RWPE2 (cell line): ENCODE results near the gene HAGHL.

Source experiments
- ATAC-seq: fragments of 200-7000 bp; cut with Tn5 transposase; 3 replicates; pipeline ENCODE4 v1.9.1; 2021; ENCODE audit warnings: low read depth
- DNase-seq: peaks from one replicate; pipeline ENCODE4 v3.0.0-alpha.2; 2020; ENCODE audit warnings: low spot score
- H3K27ac ChIP-seq: fragments of 450-650 bp; 2 replicates; pipeline ENCODE4 v1.5.1; 2017; ENCODE audit warnings: mild to moderate bottlenecking; ENCODE audit not compliant: poor library complexity, severe bottlenecking
- H3K27me3 ChIP-seq: fragments of 250-450 bp; sonication (Bioruptor Pico); 2 replicates; pipeline ENCODE4 v1.5.1; 2021; ENCODE audit warnings: mild to moderate bottlenecking, moderate library complexity; ENCODE audit not compliant: insufficient read depth, poor library complexity, severe bottlenecking
- H3K36me3 ChIP-seq: fragments of 250-450 bp; sonication (Bioruptor Pico); 2 replicates; pipeline ENCODE4 v1.5.1; 2020; ENCODE audit warnings: low read depth, mild to moderate bottlenecking, moderate library complexity
- H3K4me1 ChIP-seq: fragments of 250-450 bp; sonication (Bioruptor Pico); 2 replicates; pipeline ENCODE4 v1.5.1; 2021; ENCODE audit warnings: mild to moderate bottlenecking, moderate library complexity; ENCODE audit not compliant: insufficient read depth, poor library complexity, severe bottlenecking
- H3K4me3 ChIP-seq: fragments of 250-450 bp; sonication (Bioruptor Pico); 2 replicates; pipeline ENCODE4 v1.5.1; 2021; ENCODE audit warnings: mild to moderate bottlenecking, moderate library complexity; ENCODE audit not compliant: severe bottlenecking
- H3K9me3 ChIP-seq: fragments of 250-450 bp; sonication (Bioruptor Pico); 2 replicates; pipeline ENCODE4 v1.5.1; 2021; ENCODE audit warnings: mild to moderate bottlenecking, moderate library complexity; ENCODE audit not compliant: severe bottlenecking
- CTCF ChIP-seq: fragments of 450-650 bp; IDR thresholded peaks from one replicate; pipeline ENCODE4 v1.5.1; 2017; ENCODE audit warnings: mild to moderate bottlenecking, moderate library complexity; ENCODE audit not compliant: poor library complexity, severe bottlenecking

Gene HAGHL

GRCh38 chr16:727291-727977 is 528 bp downstream of the HAGHL start:
- peak overlapping the region; percentile 64 for H3K27ac ChIP-seq
- DNase-seq = no peak
- 0 out of 2 replicates have a peak, but pooled peaks cover 4% of the 10 kb centered on the region for H3K36me3 ChIP-seq
- H3K9me3 ChIP-seq = no peaks in the 10 kb centered on the region
- no peaks in the 10 kb centered on the region for H3K27me3 ChIP-seq
- H3K4me3 ChIP-seq = peak overlapping the region; percentile 43
- no peaks in the 10 kb centered on the region for H3K4me1 ChIP-seq
- no peak for ATAC-seq
- no peak for TF ChIP-seq CTCF

GRCh38 chr16:728131-728889 is 1.4 kb downstream of the HAGHL start:
- Histone ChIP-seq H3K4me1 (no peaks in the 10 kb centered on the region), H3K27ac (peak overlapping the region; percentile 64), H3K9me3 (no peaks in the 10 kb centered on the region), H3K27me3 (no peaks in the 10 kb centered on the region), H3K36me3 (peaks cover 7% of the 10 kb centered on the region; the same call in 1 of the 2 replicates), H3K4me3 (peak overlapping the region; percentile 43)
- no peak for TF ChIP-seq CTCF
- ATAC-seq (peak; percentile 46), DNase-seq (peak; percentile 94)

GRCh38 chr16:728890-729744 is 2.2 kb downstream of the HAGHL start:
- Histone ChIP-seq H3K4me1 (no peaks in the 10 kb centered on the region), H3K9me3 (no peaks in the 10 kb centered on the region), H3K36me3 (peaks cover 11% of the 10 kb centered on the region; the same call in 1 of the 2 replicates), H3K4me3 (peak overlapping the region; percentile 43), H3K27ac (peak overlapping the region; percentile 64), H3K27me3 (no peaks in the 10 kb centered on the region)
- DNase-seq = no peak
- TF ChIP-seq CTCF = no peak
- no peak for ATAC-seq

- H3K4me3 ChIP-seq = no peak overlapping the region
- ATAC-seq = no peak
- no peaks in the 10 kb centered on the region for H3K9me3 ChIP-seq
- no peaks in the 10 kb centered on the region for H3K4me1 ChIP-seq
- DNase-seq = no peak
- no peak for TF ChIP-seq CTCF
- no peak overlapping the region for H3K27ac ChIP-seq
- H3K27me3 ChIP-seq = no peaks in the 10 kb centered on the region
- H3K36me3 ChIP-seq = peaks cover 13% of the 10 kb centered on the region; the same call in 1 of the 2 replicates
Observed at GRCh38 chr16:729768-730665, 3.1 kb downstream of the HAGHL start.
